A549 (cell line): ENCODE measurements around the gene FAF1. TPM values are rescaled to one million over a fixed set of nuclear protein-coding genes. Genes with fewer than 3 reads are reported as not detected.

ENCODE experiments used
- ATAC-seq, 2 experiments: fragments of 200-7000 bp in 1 of 2; fragments of >200 bp in 1 of 2; cut with Nextera tagmentation in 1 of 2; cut with Tn5 transposase in 1 of 2; 3 replicates each; pipeline versions ENCODE4 v1.8.0 to v1.9.1; 2018 to 2020; ENCODE audit warnings: mild to moderate bottlenecking in 1 of 2, moderate library complexity in 1 of 2
- CTCF ChIA-PET: fragments of 300-600 bp; sonication (Branson Sonifier 250); formaldehyde crosslinking; extraction: SDS; loops from one replicate; lab custom pipeline; 2021; ENCODE audit warnings: antibody characterized with exemption, inconsistent platforms; lab: Yijun Ruan, JAX
- POLR2A ChIA-PET: fragments of 350-600 bp; formaldehyde crosslinking; extraction: SDS; loops from one replicate; lab custom pipeline; 2021; ENCODE audit warnings: antibody characterized with exemption, inconsistent platforms; lab: Yijun Ruan, JAX
- DNase-seq, 2 experiments: peaks; one replicate each; pipeline versions ENCODE4 v3.0.0 to v3.0.0-alpha.2; 2011 to 2016; ENCODE audit warnings: low read depth in 1 of 2, low spot score in 1 of 2
- FAIRE-seq: peaks from 2 replicates; lab custom pipeline; 2011; peaks lifted over from hg19 to GRCh38; lab: Jason Lieb, UNC
- H3K27ac ChIP-seq, 2 experiments: fragments of >200 bp; sonication (Bioruptor Twin); formaldehyde crosslinking; 3 replicates each; pipeline ENCODE4 v1.5.1; 2016 to 2017
- H3K4me1 ChIP-seq: fragments of >200 bp; sonication (Bioruptor Twin); formaldehyde crosslinking; 3 replicates; pipeline ENCODE4 v1.6.1; 2016
- H3K4me2 ChIP-seq: fragments of >200 bp; sonication (Bioruptor Twin); formaldehyde crosslinking; 3 replicates; pipeline ENCODE4 v1.6.1; 2016
- H3K4me3 ChIP-seq: fragments of >200 bp; sonication (Bioruptor Twin); formaldehyde crosslinking; 3 replicates; pipeline ENCODE4 v1.5.1; 2016
- H3K9me3 ChIP-seq: fragments of >200 bp; sonication (Bioruptor Twin); formaldehyde crosslinking; 3 replicates; pipeline ENCODE4 v1.6.1; 2016
- ATOH8 ChIP-seq: fragments of 250-450 bp; sonication (Bioruptor Pico); IDR thresholded peaks from 2 replicates; pipeline ENCODE4 v1.5.0; 2020; ENCODE audit warnings: low read depth, mild to moderate bottlenecking, moderate library complexity
- EP300 ChIP-seq, 2 experiments: fragments of >200 bp; sonication (Bioruptor Twin); formaldehyde crosslinking; IDR thresholded peaks; 2 replicates in 1 of 2; 3 replicates in 1 of 2; pipeline ENCODE4 v1.6.1; 2016 to 2017
- ESRRA ChIP-seq: fragments of 150-350 bp; IDR thresholded peaks from 2 replicates; pipeline ENCODE4 v1.6.1; 2014; ENCODE audit warnings: mild to moderate bottlenecking, low read length, borderline replicate concordance
- FOSB ChIP-seq: fragments of 250-450 bp; sonication (Bioruptor Pico); IDR thresholded peaks from 2 replicates; pipeline ENCODE4 v1.5.0; 2020; ENCODE audit warnings: mild to moderate bottlenecking, moderate library complexity
- FOSL2 ChIP-seq, 2 experiments: fragments of 450-650 bp in 1 of 2; fragments of >200 bp in 1 of 2; sonication (Bioruptor Twin) in 1 of 2; formaldehyde crosslinking; IDR thresholded peaks; 2 replicates each; pipeline versions ENCODE4 v1.5.0 to v1.6.1; 2016 to 2020; ENCODE audit warnings: mild to moderate bottlenecking in 1 of 2, moderate library complexity in 1 of 2
- HMGXB4 ChIP-seq: fragments of 250-450 bp; sonication (Bioruptor Pico); IDR thresholded peaks from 2 replicates; pipeline ENCODE4 v1.5.0; 2021; ENCODE audit warnings: mild to moderate bottlenecking, moderate library complexity, borderline replicate concordance
- HOXA7 ChIP-seq: fragments of 250-450 bp; sonication (Bioruptor Pico); IDR thresholded peaks from 2 replicates; pipeline ENCODE4 v1.5.0; 2020; ENCODE audit warnings: mild to moderate bottlenecking, moderate library complexity
- JUN ChIP-seq, 2 experiments: fragments of >200 bp; sonication (Bioruptor Twin); formaldehyde crosslinking; IDR thresholded peaks; 2 replicates in 1 of 2; 3 replicates in 1 of 2; pipeline ENCODE4 v1.6.1; 2016 to 2017
- KDM1A ChIP-seq: fragments of 200-600 bp; sonication (generic); IDR thresholded peaks from 2 replicates; pipeline ENCODE4 v1.6.1; 2016; ENCODE audit warnings: low read depth, mild to moderate bottlenecking
- NR3C1 ChIP-seq: fragments of >200 bp; sonication (Bioruptor Twin); formaldehyde crosslinking; IDR thresholded peaks from 3 replicates; pipeline ENCODE4 v1.6.1; 2017
- PBX3 ChIP-seq: IDR thresholded peaks from 2 replicates; pipeline ENCODE4 v1.6.1; 2012
- POLR2AphosphoS2 ChIP-seq: conservative IDR thresholded peaks from 2 replicates; pipeline ENCODE4 v1.6.1; 2012; ENCODE audit warnings: low read length, improper control_type of control experiment, inconsistent platforms
- RAD21 ChIP-seq, 2 experiments: fragments of >200 bp in 1 of 2; sonication (Bioruptor Twin) in 1 of 2; formaldehyde crosslinking in 1 of 2; IDR thresholded peaks in 1 of 2; conservative IDR thresholded peaks in 1 of 2; 2 replicates in 1 of 2; 3 replicates in 1 of 2; pipeline ENCODE4 v1.6.1; 2012 to 2018; ENCODE audit warnings: inconsistent platforms in 1 of 2
- REST ChIP-seq: fragments of 200-600 bp; sonication (generic); IDR thresholded peaks from 2 replicates; pipeline ENCODE4 v1.6.1; 2016; ENCODE audit warnings: antibody characterized with exemption, mild to moderate bottlenecking, moderate library complexity
- SREBF2 ChIP-seq: fragments of 450-650 bp; IDR thresholded peaks from 2 replicates; pipeline ENCODE4 v1.6.1; 2014; ENCODE audit warnings: mild to moderate bottlenecking, moderate library complexity
- USF2 ChIP-seq: fragments of 450-650 bp; IDR thresholded peaks from 2 replicates; pipeline ENCODE4 v1.6.1; 2014; ENCODE audit warnings: antibody characterized with exemption
- ZFP36 ChIP-seq: fragments of 450-650 bp; IDR thresholded peaks from 2 replicates; pipeline ENCODE4 v1.6.1; 2014; ENCODE audit warnings: borderline replicate concordance; ENCODE audit not compliant: partially characterized antibody
- ZSCAN20 ChIP-seq: fragments of 250-450 bp; sonication (Bioruptor Pico); IDR thresholded peaks from 2 replicates; pipeline ENCODE4 v1.8.0; 2022; ENCODE audit warnings: mild to moderate bottlenecking, moderate library complexity
- WGBS: methylation state at CpG from one replicate; pipeline ENCODE4 v1.1.6; 2017; ENCODE audit errors: missing lambda C conversion rate; 5-methylcytosine and 5-hydroxymethylcytosine counted together
- polyA plus RNA-seq, 4 experiments: library from polyadenylated mRNA; depleted of rRNA in 3 of 4; stranded (reverse); fragments of >200 nt; fragmentation: RNase III in 1 of 4; extraction: RNeasy Plus Mini Kit Qiagen cat#74134 plus additional on column Dnase treatment in 1 of 4; gene quantifications; 2 replicates in 3 of 4; 3 replicates in 1 of 4; pipeline ENCODE4 v1.2.3, GENCODE V29; 2011 to 2017

Gene FAF1
- polyA plus RNA-seq, 2 of the 4 experiments (the other 2 are of a cell fraction), result 31.7 to 46.2 TPM

- Histone ChIP-seq H3K9me3 (no peaks in the 10 kb centered on the region), H3K4me1 (no peaks in the 10 kb centered on the region), H3K4me2 (no peak overlapping the region), H3K27ac (no peak overlapping the region), H3K4me3 (no peak overlapping the region)
- DNase-seq (no peak), ATAC-seq (no peak), FAIRE-seq (no peak)
- POLR2A ChIA-PET, result no interaction called here
- CTCF ChIA-PET, result interaction anchor here (0.5 kb wide), 1 partner anchor 287 kb away, joined by 3 read pairs; no protein-coding TSS in a partner anchor
- TF ChIP-seq EP300 (IDR thresholded peaks at IDR 0.05) (no peak), REST (no peak), NR3C1 (no peak), PBX3 (no peak), KDM1A (no peak), SREBF2 (no peak), USF2 (no peak), ZFP36 (no peak), FOSL2 (IDR thresholded peaks at IDR 0.05) (no peak), FOSL2 (CRISPR knock-in tag; IDR thresholded peaks at IDR 0.05) (no peak), HMGXB4 (CRISPR knock-in tag) (no peak), POLR2AphosphoS2 (no peak), ESRRA (no peak)
Measured at GRCh38 chr1:50666849-50667248, 293.2 kb downstream of the FAF1 start.

GRCh38 chr1:50665413-50665812 is 294.7 kb downstream of the FAF1 start:
- ATAC-seq (no peak), FAIRE-seq (no peak), DNase-seq (no peak)
- WGBS, result 94% methylated on average over 2 of the region's 2 CpGs
- Histone ChIP-seq H3K4me3 (no peak overlapping the region), H3K4me2 (no peak overlapping the region), H3K9me3 (no peaks in the 10 kb centered on the region), H3K27ac (no peak overlapping the region), H3K4me1 (no peaks in the 10 kb centered on the region)
- ChIA-PET CTCF (no interaction called here), POLR2A (no interaction called here)
- no peak for TF ChIP-seq HOXA7 (CRISPR knock-in tag)

GRCh38 chr1:50661626-50662025 is 298.4 kb downstream of the FAF1 start:
- no peak for DNase-seq
- no peak for ATAC-seq
- H3K4me1 ChIP-seq, result no peaks in the 10 kb centered on the region
- no peak for TF ChIP-seq KDM1A
- TF ChIP-seq RAD21 (conservative IDR thresholded peaks at IDR 0.05 in 1 of 2, IDR thresholded peaks at IDR 0.05 in 1 of 2), result no peak
- no peak for TF ChIP-seq JUN (IDR thresholded peaks at IDR 0.05)
- no peak for TF ChIP-seq ATOH8
- no peak for TF ChIP-seq ZSCAN20 (CRISPR knock-in tag)
- no peak for TF ChIP-seq FOSB (CRISPR knock-in tag)
- no peak for TF ChIP-seq USF2
- ChIA-PET CTCF (no interaction called here), POLR2A (no interaction called here)
- H3K9me3 ChIP-seq, result no peaks in the 10 kb centered on the region
- 71% methylated on average over 5 of the region's 5 CpGs for WGBS
- no peak overlapping the region for H3K27ac ChIP-seq
- H3K4me3 ChIP-seq, result no peak overlapping the region
- FAIRE-seq, result no peak
- H3K4me2 ChIP-seq, result no peak overlapping the region
